Activated T-helper 1 cell treated with anti-CD3 and anti-CD28 coated beads, Interleukin-12 subunit alpha, Interleukin-12 subunit beta, Interleukin-2, Interleukin-4 antibody, amounts not matched to agents 30 ng/mL and 10 ng/mL and 1 ng/mL, durations not matched to agents 14 hours and 24 hours and 36 hours (primary cell): ENCODE data around the gene TEX26. TPM values are rescaled to one million over a fixed set of nuclear protein-coding genes. Genes with fewer than 3 reads are reported as not detected.

Source experiments
- DNase-seq: peaks from one replicate; pipeline ENCODE4 v3.0.0; 2021; ENCODE audit warnings: low spot score
- H3K27ac Mint-ChIP-seq: one replicate; pipeline ENCODE4 v1.8.0; 2021; ENCODE audit warnings: mild to moderate bottlenecking, mixed read lengths
- H3K27me3 Mint-ChIP-seq: one replicate; pipeline ENCODE4 v1.8.0; 2022; ENCODE audit warnings: mild to moderate bottlenecking, moderate library complexity, mixed read lengths; ENCODE audit not compliant: insufficient read depth
- H3K36me3 Mint-ChIP-seq: one replicate; pipeline ENCODE4 v1.8.0; 2021; ENCODE audit warnings: low read depth, mixed read lengths
- H3K4me1 Mint-ChIP-seq: one replicate; pipeline ENCODE4 v1.8.0; 2021; ENCODE audit warnings: low read depth, mixed read lengths
- H3K4me3 Mint-ChIP-seq: one replicate; pipeline ENCODE4 v1.8.0; 2021; ENCODE audit warnings: mild to moderate bottlenecking, moderate library complexity, mixed read lengths
- H3K9me3 Mint-ChIP-seq: one replicate; pipeline ENCODE4 v1.8.0; 2021; ENCODE audit warnings: mixed read lengths
- intact Hi-C: fragments of 100-400 bp; cut with micrococcal nuclease; formaldehyde crosslinking; loops from one replicate; pipeline ENCODE4 v1.15.1; 2024
- total RNA-seq: library from RNA; stranded (reverse); gene quantifications from 2 replicates; pipeline ENCODE4 v1.2.3, GENCODE V29; 2022

TEX26 gene
- total RNA-seq, 1 donor from 2014 or later, result not detected

GRCh38 chr13:31014456-31014855, 82.0 kb downstream of the TEX26 start:
- H3K4me3 Mint-ChIP-seq, result no peak overlapping the region
- no peaks in the 10 kb centered on the region for H3K9me3 Mint-ChIP-seq
- peaks cover 34% of the 10 kb centered on the region for H3K27me3 Mint-ChIP-seq
- intact Hi-C loops, result no loop called here
- H3K36me3 Mint-ChIP-seq, result no peaks in the 10 kb centered on the region
- no peak for DNase-seq
- H3K4me1 Mint-ChIP-seq, result peaks cover 5% of the 10 kb centered on the region
- H3K27ac Mint-ChIP-seq, result no peak overlapping the region

GRCh38 chr13:31015199-31015598, 82.7 kb downstream of the TEX26 start:
- intact Hi-C loops, result no loop called here
- no peaks in the 10 kb centered on the region for H3K9me3 Mint-ChIP-seq
- peaks cover 5% of the 10 kb centered on the region for H3K4me1 Mint-ChIP-seq
- no peak for DNase-seq
- peaks cover 31% of the 10 kb centered on the region for H3K27me3 Mint-ChIP-seq
- H3K4me3 Mint-ChIP-seq, result no peak overlapping the region
- no peak overlapping the region for H3K27ac Mint-ChIP-seq
- no peaks in the 10 kb centered on the region for H3K36me3 Mint-ChIP-seq

- intact Hi-C loops, result no loop called here
- no peak overlapping the region for H3K27ac Mint-ChIP-seq
- H3K4me3 Mint-ChIP-seq, result no peak overlapping the region
- no peak for DNase-seq
- H3K9me3 Mint-ChIP-seq, result no peaks in the 10 kb centered on the region
- no peaks in the 10 kb centered on the region for H3K36me3 Mint-ChIP-seq
- peaks cover 30% of the 10 kb centered on the region for H3K27me3 Mint-ChIP-seq
- peaks cover 5% of the 10 kb centered on the region for H3K4me1 Mint-ChIP-seq
These were observed 84.2 kb downstream of the TEX26 start for GRCh38 chr13:31016342-31017325.

- Mint-ChIP-seq H3K9me3 (no peaks in the 10 kb centered on the region), H3K4me1 (no peaks in the 10 kb centered on the region), H3K36me3 (no peaks in the 10 kb centered on the region), H3K27me3 (peaks cover 33% of the 10 kb centered on the region), H3K27ac (no peak overlapping the region), H3K4me3 (no peak overlapping the region)
- no peak for DNase-seq
- intact Hi-C loops, result no loop called here
These were observed 86.1 kb downstream of the TEX26 start for GRCh38 chr13:31018511-31018910.

GRCh38 chr13:31020996-31021395, 88.5 kb downstream of the TEX26 start:
- H3K4me1 Mint-ChIP-seq, result no peaks in the 10 kb centered on the region
- intact Hi-C loops, result no loop called here
- no peaks in the 10 kb centered on the region for H3K36me3 Mint-ChIP-seq

GRCh38 chr13:31022288-31022895, 89.9 kb downstream of the TEX26 start:
- no peak overlapping the region for H3K27ac Mint-ChIP-seq
- no peaks in the 10 kb centered on the region for H3K36me3 Mint-ChIP-seq
- peaks cover 29% of the 10 kb centered on the region for H3K27me3 Mint-ChIP-seq
- no peak overlapping the region for H3K4me3 Mint-ChIP-seq
- H3K9me3 Mint-ChIP-seq, result no peaks in the 10 kb centered on the region
- H3K4me1 Mint-ChIP-seq, result no peaks in the 10 kb centered on the region
- intact Hi-C loops, result no loop called here
- DNase-seq, result no peak

More at GRCh38 chr13:31020996-31021395, 88.5 kb downstream of the TEX26 start:
- H3K27ac Mint-ChIP-seq, result no peak overlapping the region
- no peak for DNase-seq
- H3K27me3 Mint-ChIP-seq, result peaks cover 29% of the 10 kb centered on the region
- no peaks in the 10 kb centered on the region for H3K9me3 Mint-ChIP-seq
- no peak overlapping the region for H3K4me3 Mint-ChIP-seq

- Mint-ChIP-seq H3K9me3 (no peaks in the 10 kb centered on the region), H3K4me3 (no peak overlapping the region), H3K27me3 (peaks cover 26% of the 10 kb centered on the region), H3K27ac (no peak overlapping the region), H3K4me1 (no peaks in the 10 kb centered on the region), H3K36me3 (no peaks in the 10 kb centered on the region)
- intact Hi-C loops, result no loop called here
- DNase-seq, result no peak
These were observed 90.6 kb downstream of the TEX26 start for GRCh38 chr13:31022928-31023530.

Other genes with a start within 250 kb of the TEX26 start
- gene ALOX5AP, start 197.1 kb upstream of the TEX26 start, total RNA-seq, result 65.8 and 72.2 TPM in 2 replicates
- not detected in 2 replicates for gene MEDAG, start 26.4 kb upstream of the TEX26 start, total RNA-seq
- gene HSPH1, start 229.2 kb downstream of the TEX26 start, total RNA-seq, result 310 and 326 TPM in 2 replicates